Osteocyte (in vitro differentiated cells): ENCODE measurements around the gene TMEM8B. TPM values are rescaled to one million over a fixed set of nuclear protein-coding genes. Genes with fewer than 3 reads are reported as not detected.
A peak's percentile ranks its signal among the peaks of the same experiment; 100 is the strongest.

Experiments used
- DNase-seq: peaks from one replicate; pipeline ENCODE4 v3.0.0; 2021; ENCODE audit warnings: mixed read lengths; ENCODE audit not compliant: unreplicated experiment; ENCODE audit errors: extremely low spot score
- H3K27ac Mint-ChIP-seq: one replicate; pipeline ENCODE4 v1.8.0; 2021; ENCODE audit warnings: mild to moderate bottlenecking, mixed read lengths; ENCODE audit not compliant: unreplicated experiment
- H3K27me3 Mint-ChIP-seq: one replicate; pipeline ENCODE4 v1.8.0; 2021; ENCODE audit warnings: mixed read lengths; ENCODE audit not compliant: unreplicated experiment
- H3K36me3 Mint-ChIP-seq: one replicate; pipeline ENCODE4 v1.8.0; 2021; ENCODE audit warnings: mixed read lengths; ENCODE audit not compliant: unreplicated experiment
- H3K4me1 Mint-ChIP-seq: one replicate; pipeline ENCODE4 v1.8.0; 2021; ENCODE audit warnings: mixed read lengths; ENCODE audit not compliant: unreplicated experiment
- H3K4me3 Mint-ChIP-seq: one replicate; pipeline ENCODE4 v1.8.0; 2021; ENCODE audit warnings: mild to moderate bottlenecking, moderate library complexity, mixed read lengths; ENCODE audit not compliant: unreplicated experiment
- H3K9me3 Mint-ChIP-seq: one replicate; pipeline ENCODE4 v1.8.0; 2021; ENCODE audit warnings: mixed read lengths; ENCODE audit not compliant: unreplicated experiment
- CTCF ChIP-seq: fragments of 200-600 bp; sonication (generic); IDR thresholded peaks from 2 replicates; pipeline ENCODE4 v1.5.0; 2021; ENCODE audit warnings: antibody characterized with exemption, mild to moderate bottlenecking, moderate library complexity
- total RNA-seq: library from RNA; stranded (reverse); gene quantifications from 2 replicates; pipeline ENCODE4 v1.2.1, GENCODE V29; 2021

Gene TMEM8B
- total RNA-seq, 1 donor from 2014 or later: 29.9 TPM

GRCh38 chr9:35903049-35903448 lies 74.0 kb downstream of the TMEM8B start:
- peaks cover 50% of the 10 kb centered on the region for H3K4me1 Mint-ChIP-seq
- H3K36me3 Mint-ChIP-seq: no peaks in the 10 kb centered on the region
- peak; percentile 75 for TF ChIP-seq CTCF
- peak; percentile 21 for DNase-seq
- H3K4me3 Mint-ChIP-seq: no peak overlapping the region
- peaks cover 6% of the 10 kb centered on the region for H3K27me3 Mint-ChIP-seq
- no peaks in the 10 kb centered on the region for H3K9me3 Mint-ChIP-seq
- H3K27ac Mint-ChIP-seq: no peak overlapping the region

GRCh38 chr9:35904338-35904737 lies 75.3 kb downstream of the TMEM8B start:
- TF ChIP-seq CTCF: no peak
- Mint-ChIP-seq H3K27ac (peak overlapping the region; percentile 98), H3K4me1 (peaks cover 63% of the 10 kb centered on the region), H3K36me3 (no peaks in the 10 kb centered on the region), H3K9me3 (no peaks in the 10 kb centered on the region), H3K4me3 (no peak overlapping the region), H3K27me3 (peaks cover 6% of the 10 kb centered on the region)
- DNase-seq: no peak

GRCh38 chr9:35905051-35905781 lies 76.2 kb downstream of the TMEM8B start:
- H3K27ac Mint-ChIP-seq: peak overlapping the region; percentile 98

GRCh38 chr9:35905912-35906679 lies 77.1 kb downstream of the TMEM8B start, which contains the start of gene HRCT1:
TSS of gene HRCT1 (plus strand) at chr9:35906202. CDS start at chr9:35906288, 86 bp downstream.
- DNase-seq: peak; percentile 95
- peak within 1 kb of the TSS; percentile 98 for H3K27ac Mint-ChIP-seq
- no peaks in the 10 kb centered on the region for H3K36me3 Mint-ChIP-seq
- H3K27me3 Mint-ChIP-seq: peaks cover 2% of the 10 kb centered on the region
- H3K4me3 Mint-ChIP-seq: peak within 1 kb of the TSS; percentile 53
- H3K4me1 Mint-ChIP-seq: peaks cover 78% of the 10 kb centered on the region
- no peak for TF ChIP-seq CTCF
- H3K9me3 Mint-ChIP-seq: no peaks in the 10 kb centered on the region

More at GRCh38 chr9:35905051-35905781, 76.2 kb downstream of the TMEM8B start:
- TF ChIP-seq CTCF: no peak
- Mint-ChIP-seq H3K27me3 (peaks cover 6% of the 10 kb centered on the region), H3K9me3 (no peaks in the 10 kb centered on the region), H3K4me3 (peak overlapping the region; percentile 30), H3K4me1 (peaks cover 70% of the 10 kb centered on the region), H3K36me3 (no peaks in the 10 kb centered on the region)
- no peak for DNase-seq
